Measurements from ENCODE around the gene RORB. TPM values are rescaled to one million over a fixed set of nuclear protein-coding genes. Genes with fewer than 3 reads are reported as not detected.
A peak's percentile ranks its signal among the peaks of the same experiment; 100 is the strongest.

Gene RORB
- 0.06 TPM for polyA plus RNA-seq (ENCODE audit: insufficient read length)

- peak; percentile 50 for DNase-seq
Observed at GRCh38 chr9:74496819-74497747, at the start of gene RORB. RORB (plus strand) TSS chr9:74497335; CDS start chr9:74497977, 642 bp downstream.

- DNase-seq, result no peak
Observed at GRCh38 chr9:74447451-74448193, 49.5 kb upstream of the RORB start.

GRCh38 chr9:74449060-74449459 is 48.1 kb upstream of the RORB start:
- DNase-seq, result no peak

- DNase-seq, result no peak
Observed at GRCh38 chr9:74458832-74459231, 38.3 kb upstream of the RORB start.

GRCh38 chr9:74463825-74464224 is 33.3 kb upstream of the RORB start:
- no peak for DNase-seq

- no peak for DNase-seq
Observed at GRCh38 chr9:74478606-74479005, 18.5 kb upstream of the RORB start.

- no peak for DNase-seq
Observed at GRCh38 chr9:74479711-74480110, 17.4 kb upstream of the RORB start.

- no peak for DNase-seq
Observed at GRCh38 chr9:74487395-74487794, 9.7 kb upstream of the RORB start.

GRCh38 chr9:74493512-74493911 is 3.6 kb upstream of the RORB start:
- no peak for DNase-seq

- DNase-seq, result no peak
Observed at GRCh38 chr9:74494490-74494889, 2.6 kb upstream of the RORB start.

GRCh38 chr9:74496406-74496805 is 729 bp upstream of the RORB start:
- no peak for DNase-seq

- no peak for DNase-seq
Observed at GRCh38 chr9:74497748-74498620, 849 bp downstream of the RORB start.

- DNase-seq, result no peak
Observed at GRCh38 chr9:74498621-74499095, 1.5 kb downstream of the RORB start.

GRCh38 chr9:74499111-74499601 is 2.0 kb downstream of the RORB start:
- no peak for DNase-seq

GRCh38 chr9:74499770-74500583 is 2.8 kb downstream of the RORB start:
- DNase-seq, result no peak

- DNase-seq, result no peak
Observed at GRCh38 chr9:74500584-74500924, 3.4 kb downstream of the RORB start.

GRCh38 chr9:74501570-74501969 is 4.4 kb downstream of the RORB start:
- no peak for DNase-seq

GRCh38 chr9:74503219-74503618 is 6.1 kb downstream of the RORB start:
- DNase-seq, result no peak

- no peak for DNase-seq
Observed at GRCh38 chr9:74503666-74504065, 6.5 kb downstream of the RORB start.

- DNase-seq, result no peak
Observed at GRCh38 chr9:74511333-74511732, 14.2 kb downstream of the RORB start.

- DNase-seq, result no peak
Observed at GRCh38 chr9:74512416-74512815, 15.3 kb downstream of the RORB start.

GRCh38 chr9:74513221-74513620 is 16.1 kb downstream of the RORB start:
- no peak for DNase-seq
